ENCODE data around the gene LCE1D. TPM values are rescaled to one million over a fixed set of nuclear protein-coding genes. Genes with fewer than 3 reads are reported as not detected.

The LCE1D gene
- total RNA-seq, 1 donor from 2014 or later, result not detected

GRCh38 chr1:152811050-152811449, 14.5 kb downstream of the LCE1D start:
- no peak for TF ChIP-seq CTCF (conservative IDR thresholded peaks at IDR 0.05)
- Mint-ChIP-seq H3K36me3 (ENCODE audit: low read depth) (no peaks in the 10 kb centered on the region), H3K9me3 (peaks cover 27% of the 10 kb centered on the region), H3K4me1 (no peaks in the 10 kb centered on the region), H3K4me3 (no peak overlapping the region), H3K27me3 (ENCODE audit: low read depth) (no peaks in the 10 kb centered on the region), H3K27ac (ENCODE audit: unreplicated experiment) (no peak overlapping the region)
- no peak for DNase-seq (ENCODE audit: low read depth, low spot score)

- Mint-ChIP-seq H3K4me1 (no peaks in the 10 kb centered on the region), H3K9me3 (peaks cover 29% of the 10 kb centered on the region), H3K27ac (ENCODE audit: unreplicated experiment) (no peak within 1 kb of the TSS), H3K27me3 (ENCODE audit: low read depth) (no peaks in the 10 kb centered on the region), H3K4me3 (no peak within 1 kb of the TSS), H3K36me3 (ENCODE audit: low read depth) (no peaks in the 10 kb centered on the region)
- TF ChIP-seq CTCF (conservative IDR thresholded peaks at IDR 0.05), result no peak
- no peak for DNase-seq (ENCODE audit: low read depth, low spot score)
Measured at GRCh38 chr1:152811671-152812070, 15.2 kb downstream of the LCE1D start, which contains the start of gene LCE1B. LCE1B (plus strand) TSS chr1:152811971; CDS start chr1:152812447, 476 bp downstream.

DNA sequence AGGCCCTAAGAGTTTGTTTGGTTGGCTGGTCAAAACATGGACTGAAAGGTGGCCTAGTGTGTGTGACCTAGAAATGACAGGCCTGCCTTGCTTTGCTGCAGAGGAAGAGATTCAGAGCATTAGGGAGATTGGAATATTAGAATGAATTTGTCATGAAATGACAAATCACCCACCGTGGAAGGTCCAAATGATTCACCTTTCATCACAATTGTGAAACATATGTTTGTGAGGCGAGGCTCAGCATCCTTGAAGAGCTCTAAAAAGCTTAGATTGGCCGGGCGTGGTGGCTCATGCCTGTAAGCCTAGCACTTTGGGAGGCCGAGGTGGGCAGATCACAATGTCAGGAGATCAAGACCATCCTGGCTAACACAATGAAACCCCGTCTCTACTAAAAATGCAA, 20.8 kb downstream of the LCE1D start:
- no peak overlapping the region for H3K4me3 Mint-ChIP-seq
- peaks cover 32% of the 10 kb centered on the region for H3K9me3 Mint-ChIP-seq

DNA sequence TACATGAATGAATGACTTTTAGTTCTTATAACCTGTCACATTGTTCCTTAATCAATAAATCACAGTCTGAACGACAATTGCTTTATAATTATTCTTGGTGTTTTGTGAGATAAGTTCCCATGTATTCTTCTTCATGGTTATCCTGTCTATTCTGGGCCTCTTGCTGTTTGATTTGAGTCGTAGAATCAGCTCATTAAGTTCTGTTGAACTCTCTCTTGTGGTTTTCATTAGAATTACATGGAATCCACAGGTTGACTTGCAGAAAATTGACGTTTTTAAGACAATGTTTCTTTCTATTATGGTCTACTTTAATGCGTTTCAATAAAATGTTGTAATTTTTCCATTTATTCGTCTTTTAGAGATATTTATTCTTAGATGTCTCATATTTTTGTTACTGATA, 26.8 kb downstream of the LCE1D start:
- TF ChIP-seq CTCF (conservative IDR thresholded peaks at IDR 0.05), result no peak
- H3K4me1 Mint-ChIP-seq, result no peaks in the 10 kb centered on the region
- peaks cover 26% of the 10 kb centered on the region for H3K9me3 Mint-ChIP-seq
- peaks cover 10% of the 10 kb centered on the region for H3K36me3 Mint-ChIP-seq (ENCODE audit: low read depth)
- DNase-seq (ENCODE audit: low read depth, low spot score), result no peak
- H3K27me3 Mint-ChIP-seq (ENCODE audit: low read depth), result no peaks in the 10 kb centered on the region
- no peak overlapping the region for H3K4me3 Mint-ChIP-seq
- no peak overlapping the region for H3K27ac Mint-ChIP-seq (ENCODE audit: unreplicated experiment)

More for the DNA sequence above, 20.8 kb downstream of the LCE1D start:
- DNase-seq (ENCODE audit: low read depth, low spot score), result no peak
- H3K27me3 Mint-ChIP-seq (ENCODE audit: low read depth), result no peaks in the 10 kb centered on the region
- H3K27ac Mint-ChIP-seq (ENCODE audit: unreplicated experiment), result no peak overlapping the region
- H3K4me1 Mint-ChIP-seq, result no peaks in the 10 kb centered on the region
- no peak for TF ChIP-seq CTCF (conservative IDR thresholded peaks at IDR 0.05)
- peaks cover 4% of the 10 kb centered on the region for H3K36me3 Mint-ChIP-seq (ENCODE audit: low read depth)

DNA sequence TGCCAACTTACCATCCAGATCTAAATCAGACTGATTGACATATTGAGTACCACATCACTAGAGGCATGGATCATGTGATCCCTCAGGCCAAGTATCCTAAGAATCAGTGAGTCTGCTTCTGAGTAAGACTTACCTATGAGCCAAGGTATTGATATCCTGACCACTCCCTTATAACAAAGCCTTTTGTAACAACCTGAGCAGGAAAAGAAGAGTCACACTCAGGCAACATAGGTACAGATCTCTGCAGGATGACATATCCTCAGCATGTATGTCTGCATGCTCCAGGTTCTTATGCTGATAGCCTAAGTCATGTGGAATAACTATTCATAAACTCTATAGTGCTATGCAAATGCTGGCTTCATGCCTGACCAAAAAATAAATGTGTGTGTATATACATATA, 28.4 kb downstream of the LCE1D start:
- H3K4me1 Mint-ChIP-seq, result no peaks in the 10 kb centered on the region
- no peaks in the 10 kb centered on the region for H3K27me3 Mint-ChIP-seq (ENCODE audit: low read depth)
- DNase-seq (ENCODE audit: low read depth, low spot score), result no peak
- peaks cover 22% of the 10 kb centered on the region for H3K9me3 Mint-ChIP-seq
- H3K27ac Mint-ChIP-seq (ENCODE audit: unreplicated experiment), result no peak overlapping the region
- H3K36me3 Mint-ChIP-seq (ENCODE audit: low read depth), result peaks cover 8% of the 10 kb centered on the region
- TF ChIP-seq CTCF (conservative IDR thresholded peaks at IDR 0.05), result no peak
- no peak overlapping the region for H3K4me3 Mint-ChIP-seq

DNA sequence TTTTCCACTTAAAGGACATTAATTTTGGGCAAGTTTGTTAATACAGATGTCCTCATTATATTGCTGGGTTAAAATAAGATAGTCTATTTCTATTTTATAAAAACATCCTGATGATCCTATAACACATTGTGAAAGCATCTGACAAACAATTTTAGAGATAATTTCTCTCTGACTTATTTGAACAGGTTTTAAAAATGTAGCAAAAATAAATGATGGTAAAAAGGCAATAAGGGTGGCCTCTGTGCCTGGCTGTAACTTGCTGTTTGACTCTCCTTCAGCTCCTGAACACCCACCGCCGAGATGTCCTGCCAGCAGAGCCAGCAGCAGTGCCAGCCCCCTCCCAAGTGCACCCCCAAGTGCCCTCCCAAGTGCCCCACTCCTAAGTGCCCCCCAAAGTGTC, 30.7 kb downstream of the LCE1D start, which contains the start of gene LCE1A:
LCE1A (plus strand) TSS at position 301 of the 400 bp plus-strand sequence; CDS start at position 301, 0 bp downstream.
- H3K9me3 Mint-ChIP-seq, result peaks cover 18% of the 10 kb centered on the region
- no peak within 1 kb of the TSS for H3K27ac Mint-ChIP-seq (ENCODE audit: unreplicated experiment)
- H3K36me3 Mint-ChIP-seq (ENCODE audit: low read depth), result peaks cover 6% of the 10 kb centered on the region
- DNase-seq (ENCODE audit: low read depth, low spot score), result no peak
- no peaks in the 10 kb centered on the region for H3K4me1 Mint-ChIP-seq
- no peak for TF ChIP-seq CTCF (conservative IDR thresholded peaks at IDR 0.05)
- H3K27me3 Mint-ChIP-seq (ENCODE audit: low read depth), result no peaks in the 10 kb centered on the region
- H3K4me3 Mint-ChIP-seq, result no peak within 1 kb of the TSS
